ENCODE results near the gene ZAR1L.

DNA sequence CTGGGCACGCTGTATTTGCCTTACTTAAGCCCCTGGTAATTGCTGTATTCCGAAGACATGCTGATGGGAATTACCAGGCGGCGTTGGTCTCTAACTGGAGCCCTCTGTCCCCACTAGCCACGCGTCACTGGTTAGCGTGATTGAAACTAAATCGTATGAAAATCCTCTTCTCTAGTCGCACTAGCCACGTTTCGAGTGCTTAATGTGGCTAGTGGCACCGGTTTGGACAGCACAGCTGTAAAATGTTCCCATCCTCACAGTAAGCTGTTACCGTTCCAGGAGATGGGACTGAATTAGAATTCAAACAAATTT, 821 bp upstream of the ZAR1L start:
- TF ChIP-seq L3MBTL2 (conservative IDR thresholded peaks at IDR 0.05) (no peak), SP1 (IDR thresholded peaks at IDR 0.05) (no peak), NFRKB (IDR thresholded peaks at IDR 0.05) (no peak), SUZ12 (IDR thresholded peaks at IDR 0.05) (no peak), CTBP1 (IDR thresholded peaks at IDR 0.05; ENCODE audit: borderline replicate concordance) (no peak), TARDBP (IDR thresholded peaks at IDR 0.05) (no peak), HDGF (IDR thresholded peaks at IDR 0.05; ENCODE audit: borderline replicate concordance) (no peak), LEF1 (IDR thresholded peaks at IDR 0.05; ENCODE audit: borderline replicate concordance) (no peak), FOXK2 (IDR thresholded peaks at IDR 0.05) (no peak)

Measured in HEK293T (cell line).